DND-41 (cell line): ENCODE results near the gene TPPP2.

Source experiments
- CTCF ChIP-seq: IDR thresholded peaks from 2 replicates; pipeline ENCODE4 v1.5.1; 2012; ENCODE audit warnings: borderline replicate concordance, low read length, moderate library complexity, mild to moderate bottlenecking; ENCODE audit not compliant: poor library complexity, severe bottlenecking; ENCODE audit errors: extremely low read depth
- EZH2 ChIP-seq: IDR thresholded peaks from 3 replicates; pipeline ENCODE4 v1.6.1; 2012; ENCODE audit warnings: borderline replicate concordance, low read depth, mild to moderate bottlenecking, moderate library complexity, low read length, inconsistent platforms; ENCODE audit not compliant: severe bottlenecking

GRCh38 chr14:21056520-21057163, 26.6 kb downstream of the TPPP2 start:
- TF ChIP-seq CTCF (no peak), EZH2 (no peak)
